ENCODE measurements around the gene LGI1. TPM values are rescaled to one million over a fixed set of nuclear protein-coding genes. Genes with fewer than 3 reads are reported as not detected.

The LGI1 gene
- total RNA-seq (2021; fragmentation: NEBNext Ultra II Directional; extraction: Animal tissue kit (Norgen Biotek cat#: 25700)) (not detected in 2 replicates), polyA plus RNA-seq (2011; rRNA removed) (0.15 and 0.28 TPM in 2 replicates), polyA minus RNA-seq (2011; rRNA and poly(A)+ RNA removed) (0.24 and 0.54 TPM in 2 replicates)
- polyA plus RNA-seq (2011; cell fraction: cytosol; rRNA removed): 0.35 TPM
- polyA plus RNA-seq (2011; cell fraction: nucleus; rRNA removed): 0.36 TPM
- 0.25 to 0.59 TPM (median 0.49 TPM) in 4 replicates for polyA plus RNA-seq (2012, experiment 1 of 2)
- polyA plus RNA-seq (2012, experiment 2 of 2): not detected
- polyA plus RNA-seq (2013, experiment 1 of 2): 0.06 TPM
- polyA plus RNA-seq (2013, experiment 2 of 2): 0.13 TPM
- polyA minus RNA-seq (2011; cell fraction: cytosol; rRNA and poly(A)+ RNA removed): not detected
- 0.20 TPM for polyA minus RNA-seq (2011; cell fraction: nucleus; rRNA and poly(A)+ RNA removed)
- long read RNA-seq, experiment 1: 0 reads
- long read RNA-seq, experiment 2: 0 reads

GRCh38 chr10:93757801-93758507, at the start of gene LGI1:
TSS of gene LGI1 (plus strand) at chr10:93757936. CDS start at chr10:93758145, 209 bp downstream.
- Histone ChIP-seq H3K9me3 (ENCODE audit: insufficient read depth in 2 of 2, low read depth in 1 of 2, low read length in 1 of 2) (no peaks in the 10 kb centered on the region), H4K8ac (ENCODE audit: extremely low read depth, insufficient read depth, low read length) (no peak within 1 kb of the TSS), H3K4me3 (ENCODE audit: extremely low read depth in 1 of 4, insufficient read depth in 2 of 4, low read depth in 3 of 4, low read length in 4 of 4) (peak within 1 kb of the TSS in 2 of 4 experiments; percentile 5 to 19; a peak in 4 of 8 replicates), H3K14ac (ENCODE audit: insufficient read length) (no peak within 1 kb of the TSS), H3K23ac (ENCODE audit: insufficient read length) (no peak within 1 kb of the TSS), H3K27me3 (replicated peaks in 1 of 4; ENCODE audit: control insufficient read depth in 3 of 4, extremely low read depth in 1 of 4, insufficient read depth in 3 of 4, low read length in 3 of 4) (peaks cover 0 to 3% (median 2%) of the 10 kb centered on the region in 4 experiments; a peak in 4 of 7 replicates), H2BK12ac (ENCODE audit: low read depth, low read length) (no peak within 1 kb of the TSS; the same call in 1 of the 2 replicates), H2BK15ac (ENCODE audit: low read length) (no peak within 1 kb of the TSS), H2BK120ac (replicated peaks; ENCODE audit: low read depth, low read length) (no peak within 1 kb of the TSS), H3K4ac (replicated peaks; ENCODE audit: insufficient read length, low read depth, low read length) (no peak within 1 kb of the TSS), H4K20me1 (replicated peaks in 1 of 2; ENCODE audit: control insufficient read depth in 1 of 2, insufficient read depth in 2 of 2, low read length in 2 of 2) (no peaks in the 10 kb centered on the region), H3K27ac (ENCODE audit: low read depth, low read length) (no peak within 1 kb of the TSS), H2BK20ac (ENCODE audit: low read length) (no peak within 1 kb of the TSS), H3K56ac (replicated peaks; ENCODE audit: insufficient read length, low read depth, low read length) (no peak within 1 kb of the TSS), H2BK5ac (ENCODE audit: low read depth, low read length) (no peak within 1 kb of the TSS), H3K23me2 (ENCODE audit: low read depth, low read length) (no peaks in the 10 kb centered on the region), H2AK5ac (ENCODE audit: low read depth, low read length) (no peak within 1 kb of the TSS), H3K4me1 (replicated peaks in 1 of 4; ENCODE audit: control insufficient read depth in 3 of 4, insufficient read depth in 4 of 4, low read length in 3 of 4) (peaks cover 11 to 21% (median 13%) of the 10 kb centered on the region in 4 experiments; a peak in 5 of 7 replicates), H3K79me1 (ENCODE audit: low read depth, low read length) (no peaks in the 10 kb centered on the region), H3K79me2 (ENCODE audit: control insufficient read depth in 1 of 2, insufficient read depth in 2 of 2, low read length in 2 of 2) (no peaks in the 10 kb centered on the region), H3K9ac (replicated peaks in 1 of 4; ENCODE audit: extremely low read depth in 1 of 4, low read depth in 3 of 4, low read length in 3 of 4) (no peak within 1 kb of the TSS), H4K91ac (replicated peaks; ENCODE audit: insufficient read length, low read length) (no peak within 1 kb of the TSS), H4K5ac (ENCODE audit: insufficient read length, low read depth, low read length) (no peak within 1 kb of the TSS), H3K36me3 (ENCODE audit: control insufficient read depth in 2 of 4, insufficient read depth in 4 of 4, low read length in 3 of 4) (no peaks in the 10 kb centered on the region), H3K18ac (ENCODE audit: extremely low read depth, low read length) (peak within 1 kb of the TSS; percentile 64; the same call in 1 of the 2 replicates), H2AFZ (ENCODE audit: low read length) (peak within 1 kb of the TSS; percentile 1; the same call in 1 of the 2 replicates), H3K4me2 (ENCODE audit: insufficient read depth in 1 of 2, low read depth in 2 of 2, low read length in 2 of 2) (peak within 1 kb of the TSS; percentile 34 to 62)
- CTCF ChIA-PET (ENCODE audit: partially characterized antibody): interaction anchor here (0.8 to 11.2 kb wide), 5 partner anchors 9 to 57 kb away, joined by 4 to 76 read pairs (median 4); no protein-coding TSS in a partner anchor
- FAIRE-seq (peak; percentile 19), DNase-seq (ENCODE audit: low read depth in 1 of 2, low spot score in 2 of 2) (no peak)
- TF ChIP-seq SIN3A (conservative IDR thresholded peaks at IDR 0.05 in 1 of 2, IDR thresholded peaks at IDR 0.05 in 1 of 2; ENCODE audit: low read depth in 1 of 2, low read length in 2 of 2) (no peak), SP1 (IDR thresholded peaks at IDR 0.05; ENCODE audit: low read depth, low read length) (no peak), RNF2 (IDR thresholded peaks at IDR 0.05; ENCODE audit: borderline replicate concordance, low read depth, low read length, missing control alignments, poor library complexity, severe bottlenecking) (no peak), SIX5 (IDR thresholded peaks at IDR 0.05; ENCODE audit: low read depth, low read length) (no peak), SUZ12 (IDR thresholded peaks at IDR 0.05; ENCODE audit: low read length) (no peak), KDM1A (IDR thresholded peaks at IDR 0.05; ENCODE audit: borderline replicate concordance, low read length) (no peak), SAP30 (IDR thresholded peaks at IDR 0.05; ENCODE audit: insufficient read depth, insufficient replicate concordance, low read length) (no peak), RAD21 (IDR thresholded peaks at IDR 0.05 in 1 of 2, conservative IDR thresholded peaks at IDR 0.05 in 1 of 2; ENCODE audit: low read depth in 2 of 2, low read length in 2 of 2) (no peak), TAF1 (IDR thresholded peaks at IDR 0.05; ENCODE audit: low read depth, low read length) (no peak)
- POLR2A ChIA-PET (ENCODE audit: partially characterized antibody): interaction anchor here (0.9 to 1.5 kb wide), 5 partner anchors 9 to 23 kb away, joined by 3 read pairs; no protein-coding TSS in a partner anchor
- WGBS, 2 experiments (ENCODE audit: extremely low coverage in 1 of 2, insufficient coverage in 1 of 2, insufficient read length in 1 of 2, insufficient replicate concordance in 2 of 2, low coverage in 1 of 2, low lambda C conversion rate in 2 of 2, missing lambda C conversion rate in 1 of 2): 68% methylated on average over 16 of the region's 16 CpGs; no CpG with 5 or more reads in 1 of the 2 experiments
